Measurements from ENCODE around the gene RHCE.
"Not testable (repeated sequence)": the region's sequence is repeated elsewhere in the genome, so short reads cannot be mapped to it uniquely, and the experiment has no call there.

Gene RHCE

GRCh38 chr1:25341746-25342145, 78.9 kb downstream of the RHCE start:
- DNase-seq (ENCODE audit: low spot score): no peak

- DNase-seq (ENCODE audit: low spot score): no peak
Observed at GRCh38 chr1:25338986-25339385, 81.6 kb downstream of the RHCE start.

GRCh38 chr1:25338188-25338981, 82.2 kb downstream of the RHCE start, which contains the start of gene TMEM50A:
Gene TMEM50A, plus strand, starts transcription at chr1:25338334. Its CDS starts 2,153 bp downstream, at chr1:25340487.
- peak; percentile 87 for DNase-seq (ENCODE audit: low spot score)

- DNase-seq (ENCODE audit: low spot score): not testable (repeated sequence)
Observed at GRCh38 chr1:25337483-25338187, 83.0 kb downstream of the RHCE start.

GRCh38 chr1:25336922-25337354, 83.7 kb downstream of the RHCE start:
- DNase-seq (ENCODE audit: low spot score): peak; percentile 18

GRCh38 chr1:25329950-25330349, 90.7 kb downstream of the RHCE start:
- peak; percentile 76 for DNase-seq (ENCODE audit: low spot score)

GRCh38 chr1:25329336-25329735, 91.3 kb downstream of the RHCE start:
- DNase-seq (ENCODE audit: low spot score): not testable (repeated sequence)

GRCh38 chr1:25328791-25329185, 91.8 kb downstream of the RHCE start:
- DNase-seq (ENCODE audit: low spot score): not testable (repeated sequence)

- not testable (repeated sequence) for DNase-seq (ENCODE audit: low spot score)
Observed at GRCh38 chr1:25327864-25328790, 92.5 kb downstream of the RHCE start.

GRCh38 chr1:25324407-25324806, 96.2 kb downstream of the RHCE start:
- DNase-seq (ENCODE audit: low spot score): not testable (repeated sequence)

- not testable (repeated sequence) for DNase-seq (ENCODE audit: low spot score)
Observed at GRCh38 chr1:25322127-25322526, 98.5 kb downstream of the RHCE start.

- peak; percentile 23 for DNase-seq (ENCODE audit: low spot score)
Observed at GRCh38 chr1:25320314-25320938, 100.2 kb downstream of the RHCE start.

- DNase-seq (ENCODE audit: low spot score): not testable (repeated sequence)
Observed at GRCh38 chr1:25312806-25313470, 107.7 kb downstream of the RHCE start.
